GM18867 (cell line): ENCODE results near the gene RALGPS2.

Source experiments
- ATAC-seq: cut with Tn5 transposase; IDR thresholded peaks from one replicate; pipeline ENCODE4 v1.9.1; 2021; ENCODE audit warnings: mild to moderate bottlenecking, moderate library complexity; ENCODE audit not compliant: unreplicated experiment

RALGPS2 gene

GRCh38 chr1:178960482-178961240 is 235.6 kb downstream of the RALGPS2 start:
- no peak for ATAC-seq

- ATAC-seq, result no peak
These were observed 236.3 kb downstream of the RALGPS2 start for GRCh38 chr1:178961331-178961730.

- no peak for ATAC-seq
These were observed 236.8 kb downstream of the RALGPS2 start for GRCh38 chr1:178961868-178962267.

GRCh38 chr1:178962853-178963711 is 238.0 kb downstream of the RALGPS2 start:
- ATAC-seq, result no peak

- no peak for ATAC-seq
These were observed 239.7 kb downstream of the RALGPS2 start for GRCh38 chr1:178964469-178965330.

GRCh38 chr1:178966312-178966711 is 241.3 kb downstream of the RALGPS2 start:
- no peak for ATAC-seq

GRCh38 chr1:178969226-178969987 is 244.4 kb downstream of the RALGPS2 start:
- no peak for ATAC-seq

GRCh38 chr1:178970184-178970583 is 245.1 kb downstream of the RALGPS2 start:
- ATAC-seq, result no peak
